Memory B cell (primary cell): ENCODE data around the gene EEF2.
"Not testable (repeated sequence)": the region's sequence is repeated elsewhere in the genome, so short reads cannot be mapped to it uniquely, and the experiment has no call there.

Experiments
- ATAC-seq: fragments of 150-1000 bp; cut with Tn5 transposase; 2 replicates; pipeline ENCODE4 v1.10.0; 2021; ENCODE audit warnings: low read depth, mild to moderate bottlenecking, moderate library complexity
- DNase-seq, 2 donors: peaks; one replicate each; pipeline ENCODE4 v3.0.0; 2022; ENCODE audit warnings: low spot score in 2 of 2
- H3K27ac Mint-ChIP-seq: one replicate; pipeline ENCODE4 v1.8.0; 2022; ENCODE audit warnings: mild to moderate bottlenecking, moderate library complexity, mixed read lengths
- H3K27me3 Mint-ChIP-seq: one replicate; pipeline ENCODE4 v1.8.0; 2022; ENCODE audit warnings: mixed read lengths
- H3K36me3 Mint-ChIP-seq: one replicate; pipeline ENCODE4 v1.8.0; 2022; ENCODE audit warnings: mild to moderate bottlenecking, mixed read lengths
- H3K4me1 Mint-ChIP-seq: one replicate; pipeline ENCODE4 v1.8.0; 2022; ENCODE audit warnings: mixed read lengths
- H3K4me3 Mint-ChIP-seq: one replicate; pipeline ENCODE4 v1.8.0; 2022; ENCODE audit warnings: mild to moderate bottlenecking, moderate library complexity, mixed read lengths
- H3K9me3 Mint-ChIP-seq: one replicate; pipeline ENCODE4 v1.8.0; 2022; ENCODE audit warnings: mixed read lengths

The EEF2 gene

DNA sequence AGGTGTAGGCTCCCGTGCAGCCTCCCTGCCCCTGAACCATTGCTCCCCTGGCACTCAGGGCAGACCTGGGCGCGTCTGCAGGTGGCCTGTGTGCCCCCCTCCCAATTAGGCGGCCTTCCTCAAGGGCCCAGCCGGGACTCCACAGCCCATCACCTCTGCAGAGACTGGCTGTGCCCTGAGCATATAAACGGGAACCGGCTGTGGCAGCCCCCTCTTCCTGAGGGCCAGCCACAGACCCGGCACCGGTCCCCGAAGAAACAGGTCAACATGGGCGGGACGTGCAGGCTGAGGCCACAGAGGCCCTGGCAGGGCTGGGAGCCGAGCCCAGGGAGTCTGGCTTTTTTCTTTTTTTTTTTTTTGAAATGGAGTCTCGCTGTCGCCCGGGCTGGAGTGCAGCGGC lies 34.3 kb upstream of the EEF2 start:
- Mint-ChIP-seq H3K4me3 (no peak overlapping the region), H3K36me3 (peaks cover 17% of the 10 kb centered on the region), H3K4me1 (peaks cover 9% of the 10 kb centered on the region), H3K9me3 (peaks cover 3% of the 10 kb centered on the region), H3K27me3 (no peaks in the 10 kb centered on the region), H3K27ac (no peak overlapping the region)
- DNase-seq (no peak), ATAC-seq (no peak)

DNA sequence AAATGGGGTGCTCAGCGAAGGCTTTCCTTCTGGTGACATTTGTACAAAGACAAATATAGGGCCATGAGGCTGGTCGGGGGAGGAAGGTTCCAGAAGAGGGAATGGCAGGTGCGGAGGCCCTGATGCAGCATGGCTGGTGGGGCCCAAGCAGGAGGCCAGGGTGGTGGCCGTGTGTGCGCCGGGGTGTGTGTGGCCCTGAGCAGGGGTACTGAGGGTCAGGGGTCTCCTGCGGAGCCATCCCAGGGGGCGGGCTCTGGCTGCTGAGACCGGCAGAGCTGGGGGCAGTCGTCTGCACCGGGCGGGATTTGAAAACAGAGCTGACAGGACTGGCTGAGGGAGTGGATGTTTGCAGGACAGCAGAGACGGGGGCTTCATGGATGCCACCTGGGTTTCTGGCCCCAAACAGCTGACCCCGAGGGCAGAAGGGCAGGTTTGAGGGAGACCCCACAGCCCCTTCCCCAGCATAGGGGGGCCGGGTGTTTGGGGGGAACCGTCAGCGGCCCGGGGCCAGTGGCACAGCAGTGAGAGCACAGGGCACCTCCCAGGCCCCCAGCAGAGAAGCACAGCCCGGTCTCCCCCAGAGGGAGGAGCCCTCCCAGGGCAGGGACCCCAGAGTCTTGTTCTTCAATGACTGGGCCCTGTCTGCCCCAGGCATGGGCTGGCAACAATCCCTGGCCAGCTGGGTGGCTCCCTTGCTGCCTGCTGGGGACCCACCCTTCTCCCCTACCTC lies 33.7 kb upstream of the EEF2 start:
- H3K36me3 Mint-ChIP-seq = peaks cover 14% of the 10 kb centered on the region
- peaks cover 11% of the 10 kb centered on the region for H3K4me1 Mint-ChIP-seq
- H3K27ac Mint-ChIP-seq = no peak overlapping the region
- DNase-seq (no peak), ATAC-seq (no peak)
- H3K9me3 Mint-ChIP-seq = peaks cover 3% of the 10 kb centered on the region
- H3K4me3 Mint-ChIP-seq = no peak overlapping the region
- H3K27me3 Mint-ChIP-seq = no peaks in the 10 kb centered on the region

GRCh38 chr19:4018140-4018613 lies 32.9 kb upstream of the EEF2 start:
- H3K4me1 Mint-ChIP-seq = peaks cover 11% of the 10 kb centered on the region
- peaks cover 14% of the 10 kb centered on the region for H3K36me3 Mint-ChIP-seq
- ATAC-seq = no peak
- peaks cover 3% of the 10 kb centered on the region for H3K9me3 Mint-ChIP-seq
- H3K27ac Mint-ChIP-seq = no peak overlapping the region
- H3K4me3 Mint-ChIP-seq = no peak overlapping the region
- no peak for DNase-seq
- H3K27me3 Mint-ChIP-seq = no peaks in the 10 kb centered on the region

GRCh38 chr19:4016903-4017638 lies 31.8 kb upstream of the EEF2 start:
- Mint-ChIP-seq H3K9me3 (peaks cover 2% of the 10 kb centered on the region), H3K27ac (peak overlapping the region; percentile 63), H3K4me1 (peaks cover 13% of the 10 kb centered on the region), H3K27me3 (no peaks in the 10 kb centered on the region), H3K36me3 (peaks cover 16% of the 10 kb centered on the region), H3K4me3 (peak overlapping the region; percentile 21)
- no peak for DNase-seq
- ATAC-seq = no peak

DNA sequence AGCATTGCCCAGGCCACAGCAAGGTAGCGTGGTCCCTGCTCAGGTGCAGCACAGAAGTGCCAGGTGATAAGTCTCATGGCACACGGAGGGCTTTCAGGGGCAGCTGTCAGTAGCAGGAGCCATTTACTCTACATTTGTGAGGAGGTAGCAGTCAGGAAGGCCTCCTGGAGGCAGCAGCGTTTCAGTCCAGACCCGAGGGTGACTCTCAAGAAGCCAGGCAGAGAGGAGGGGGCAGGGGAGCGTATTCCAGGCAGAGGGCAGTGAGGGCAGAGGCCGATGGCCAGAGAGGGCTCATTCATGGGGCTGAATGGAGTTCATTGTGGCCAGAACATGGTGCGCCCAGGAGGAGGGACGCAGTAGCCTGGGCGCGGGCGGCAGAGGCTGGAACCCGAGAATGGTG lies 31.2 kb upstream of the EEF2 start:
- H3K4me1 Mint-ChIP-seq = peaks cover 12% of the 10 kb centered on the region
- ATAC-seq (no peak), DNase-seq (no peak)
- H3K27me3 Mint-ChIP-seq = no peaks in the 10 kb centered on the region
- no peak overlapping the region for H3K4me3 Mint-ChIP-seq
- H3K27ac Mint-ChIP-seq = peak overlapping the region; percentile 28
- H3K9me3 Mint-ChIP-seq = no peaks in the 10 kb centered on the region
- peaks cover 14% of the 10 kb centered on the region for H3K36me3 Mint-ChIP-seq

DNA sequence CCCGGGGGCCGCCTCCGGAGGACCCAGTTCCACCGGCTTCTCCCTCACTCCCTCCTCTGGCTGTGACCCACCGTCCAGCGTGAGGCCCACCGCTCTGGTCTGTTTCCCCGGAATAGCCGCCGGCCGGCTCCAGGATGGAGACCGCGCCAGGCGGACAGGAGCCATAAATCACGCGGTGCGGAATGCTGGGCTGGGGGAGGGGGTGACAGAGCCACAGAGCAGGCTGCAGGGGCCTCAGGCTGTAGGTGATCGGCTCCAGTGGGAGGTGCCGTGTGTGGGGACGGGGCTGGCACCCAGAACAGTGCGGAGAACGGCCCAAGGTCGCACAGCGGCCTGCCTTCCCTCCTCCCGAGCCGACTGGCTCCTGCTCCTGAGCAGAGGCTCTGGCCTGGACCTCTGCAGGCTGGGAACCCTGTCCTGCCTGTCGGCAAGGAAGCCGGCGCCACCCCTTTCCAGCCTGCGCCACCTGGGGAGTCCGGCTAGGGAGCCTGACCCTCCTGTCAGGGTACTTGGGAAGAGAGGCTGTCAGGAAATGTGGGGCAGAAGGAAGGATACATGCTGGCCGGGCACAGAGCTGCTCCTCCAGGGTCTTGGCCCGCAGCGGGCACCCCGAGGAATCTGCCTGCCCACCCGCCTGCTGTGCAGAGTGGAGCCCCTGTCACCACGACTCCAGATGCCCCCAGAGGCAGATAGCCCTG lies 30.6 kb upstream of the EEF2 start:
- H3K36me3 Mint-ChIP-seq = peaks cover 14% of the 10 kb centered on the region
- peak overlapping the region; percentile 28 for H3K27ac Mint-ChIP-seq
- H3K4me3 Mint-ChIP-seq = peak overlapping the region; percentile 41
- ATAC-seq = no peak
- H3K27me3 Mint-ChIP-seq = no peaks in the 10 kb centered on the region
- H3K4me1 Mint-ChIP-seq = peaks cover 16% of the 10 kb centered on the region
- DNase-seq = no peak
- no peaks in the 10 kb centered on the region for H3K9me3 Mint-ChIP-seq

DNA sequence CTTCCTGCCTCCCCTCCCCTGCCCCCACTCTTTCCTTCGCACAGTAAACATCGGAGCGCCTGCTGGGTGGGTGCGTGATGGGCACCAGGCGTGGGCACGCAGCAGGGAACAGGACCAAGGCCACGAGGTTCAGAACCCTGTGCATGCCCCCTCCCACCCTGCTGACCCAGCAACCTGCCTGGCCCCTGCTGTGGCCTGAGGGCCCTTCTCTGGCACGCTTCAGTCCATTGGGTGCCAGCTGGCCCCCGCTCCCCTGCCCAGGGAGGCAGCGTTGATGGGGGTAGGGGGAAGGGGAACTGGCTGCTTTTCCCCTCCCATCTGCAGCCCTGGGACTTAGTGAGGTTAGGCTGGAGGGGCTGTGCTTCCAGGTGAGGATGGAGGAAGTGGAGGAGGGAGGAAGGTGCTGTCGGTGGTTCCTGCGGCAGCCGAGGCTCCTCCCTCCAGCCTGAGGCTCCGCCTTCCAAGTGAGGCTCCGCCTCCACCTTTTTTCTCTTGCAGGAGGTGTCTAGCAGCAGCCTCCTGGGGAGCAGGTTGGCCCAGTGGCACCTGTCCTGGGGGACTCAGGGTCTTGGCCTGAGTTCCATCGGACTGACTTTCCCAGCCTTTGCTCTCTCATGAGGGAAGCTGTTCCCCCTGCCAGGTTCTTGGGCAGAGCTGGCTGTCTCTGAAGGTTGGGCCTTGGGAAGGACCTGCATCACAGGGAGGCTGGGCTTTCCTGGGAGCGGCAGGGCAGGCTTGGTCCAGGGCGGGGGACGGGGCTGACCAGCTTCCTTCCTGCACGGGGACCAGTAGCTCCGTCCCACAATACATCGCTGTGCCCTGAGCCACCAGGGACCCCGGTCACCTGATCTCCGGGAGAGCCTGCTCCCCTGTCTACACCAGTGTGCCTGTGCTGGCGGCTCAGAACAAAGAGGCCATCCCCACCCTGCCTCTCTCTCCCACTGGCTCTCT lies 29.6 kb upstream of the EEF2 start:
- no peak overlapping the region for H3K4me3 Mint-ChIP-seq
- no peaks in the 10 kb centered on the region for H3K9me3 Mint-ChIP-seq
- no peaks in the 10 kb centered on the region for H3K27me3 Mint-ChIP-seq
- DNase-seq (peak in 1 of 2 donors; percentile 46), ATAC-seq (peak; percentile 59)
- H3K36me3 Mint-ChIP-seq = peaks cover 14% of the 10 kb centered on the region
- peaks cover 16% of the 10 kb centered on the region for H3K4me1 Mint-ChIP-seq
- H3K27ac Mint-ChIP-seq = no peak overlapping the region

DNA sequence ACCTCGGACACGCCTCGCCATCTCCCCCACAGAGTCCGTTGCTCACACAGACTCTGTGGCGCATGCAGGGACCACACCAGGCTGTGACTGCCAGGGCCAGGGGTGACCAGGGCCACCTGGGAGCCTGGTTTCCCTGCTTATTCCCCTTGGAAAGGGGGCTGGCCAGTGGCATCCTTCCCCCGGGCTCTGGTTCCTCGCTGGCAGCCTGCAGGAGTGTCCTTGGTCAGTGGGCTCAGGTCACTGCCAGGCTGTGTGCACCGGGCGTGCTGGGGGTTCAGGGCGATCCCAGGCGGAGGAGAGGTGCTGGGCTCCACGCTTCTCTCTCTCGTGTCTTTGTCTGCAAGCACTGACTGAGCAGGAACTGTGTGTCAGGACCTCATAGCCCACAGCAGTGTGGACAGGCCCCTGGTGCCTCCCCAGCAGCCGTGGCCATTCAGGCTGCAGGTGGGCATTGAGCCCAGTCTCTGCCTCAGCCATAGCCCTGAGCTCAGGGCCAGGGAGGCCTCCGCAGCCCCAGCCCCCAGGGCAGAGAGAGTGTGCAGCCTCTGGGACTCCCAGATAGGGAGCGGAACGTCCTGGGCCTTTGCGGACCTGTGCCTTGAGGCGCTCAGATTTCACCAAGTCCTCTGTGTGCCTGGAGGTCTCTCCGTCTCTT lies 28.8 kb upstream of the EEF2 start:
- Mint-ChIP-seq H3K27me3 (no peaks in the 10 kb centered on the region), H3K27ac (no peak overlapping the region), H3K9me3 (no peaks in the 10 kb centered on the region), H3K36me3 (peaks cover 14% of the 10 kb centered on the region), H3K4me3 (no peak overlapping the region), H3K4me1 (peaks cover 21% of the 10 kb centered on the region)
- no peak for ATAC-seq
- DNase-seq = no peak

GRCh38 chr19:4012975-4013634 lies 27.8 kb upstream of the EEF2 start:
- DNase-seq (no peak), ATAC-seq (no peak)
- H3K27ac Mint-ChIP-seq = no peak overlapping the region
- H3K27me3 Mint-ChIP-seq = no peaks in the 10 kb centered on the region
- peaks cover 29% of the 10 kb centered on the region for H3K4me1 Mint-ChIP-seq
- no peaks in the 10 kb centered on the region for H3K9me3 Mint-ChIP-seq
- peaks cover 10% of the 10 kb centered on the region for H3K36me3 Mint-ChIP-seq
- no peak overlapping the region for H3K4me3 Mint-ChIP-seq

DNA sequence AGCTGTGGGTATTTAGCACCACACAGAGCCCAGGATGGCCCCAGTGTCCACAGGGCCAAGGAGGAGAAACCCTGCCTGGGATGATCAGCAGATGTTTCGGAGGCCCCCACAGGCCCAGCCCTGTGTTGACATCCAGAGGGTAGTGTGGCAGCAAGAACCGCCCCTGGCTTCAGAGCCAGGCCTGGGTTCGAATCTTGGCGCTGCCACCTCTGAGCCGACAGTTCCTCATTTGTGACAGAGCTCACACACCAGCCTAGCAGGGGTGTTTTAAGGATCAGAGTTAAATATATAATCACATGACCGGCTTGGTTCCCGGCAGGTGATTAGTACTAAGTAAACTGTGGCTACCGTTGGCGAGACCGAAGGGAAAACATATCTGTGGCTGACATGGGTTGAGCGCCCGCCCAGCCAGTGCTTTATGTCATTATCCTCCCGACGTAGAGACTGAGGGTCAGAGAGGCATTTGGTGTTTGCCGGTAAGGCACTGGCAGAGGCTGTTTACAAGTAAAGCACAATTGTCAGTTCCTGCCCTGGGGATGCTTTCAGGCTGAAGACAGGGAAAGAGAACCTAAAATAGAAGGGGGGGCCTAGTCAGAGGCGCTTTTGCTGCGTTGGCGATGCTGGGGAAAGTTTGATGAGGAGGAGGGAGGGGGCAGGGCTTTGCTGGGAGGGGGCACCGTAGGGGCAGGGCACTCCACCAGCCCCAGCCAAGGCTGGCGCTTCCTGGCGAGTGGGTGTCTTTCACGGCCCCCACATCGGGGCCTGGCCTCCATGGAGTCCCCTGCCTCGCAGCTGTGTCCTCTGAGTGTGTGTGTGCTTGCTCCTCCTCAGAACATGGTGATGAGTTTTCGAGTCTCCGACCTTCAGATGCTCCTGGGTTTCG lies 27.1 kb upstream of the EEF2 start:
- H3K36me3 Mint-ChIP-seq = peaks cover 9% of the 10 kb centered on the region
- peak overlapping the region; percentile 28 for H3K27ac Mint-ChIP-seq
- ATAC-seq = no peak
- DNase-seq = no peak
- no peaks in the 10 kb centered on the region for H3K27me3 Mint-ChIP-seq
- H3K4me3 Mint-ChIP-seq = no peak overlapping the region
- peaks cover 28% of the 10 kb centered on the region for H3K4me1 Mint-ChIP-seq
- H3K9me3 Mint-ChIP-seq = no peaks in the 10 kb centered on the region

GRCh38 chr19:4011430-4011829 lies 26.2 kb upstream of the EEF2 start:
- DNase-seq, H3K36me3 Mint-ChIP-seq, ATAC-seq, H3K27ac Mint-ChIP-seq, H3K9me3 Mint-ChIP-seq, H3K27me3 Mint-ChIP-seq: not testable (repeated sequence)
- H3K4me3 Mint-ChIP-seq = peak overlapping the region; percentile 41
- H3K4me1 Mint-ChIP-seq = peaks cover 25% of the 10 kb centered on the region

GRCh38 chr19:4010808-4011110 lies 25.5 kb upstream of the EEF2 start:
- no peak overlapping the region for H3K4me3 Mint-ChIP-seq
- H3K9me3 Mint-ChIP-seq = no peaks in the 10 kb centered on the region
- DNase-seq = no peak
- H3K27me3 Mint-ChIP-seq = no peaks in the 10 kb centered on the region
- ATAC-seq = no peak
- H3K27ac Mint-ChIP-seq = no peak overlapping the region
- H3K36me3 Mint-ChIP-seq = peaks cover 3% of the 10 kb centered on the region
- H3K4me1 Mint-ChIP-seq = peaks cover 24% of the 10 kb centered on the region
